ENCODE measurements around the gene FAM131B.
"Not testable (repeated sequence)": the region's sequence is repeated elsewhere in the genome, so short reads cannot be mapped to it uniquely, and the experiment has no call there.

Gene FAM131B

GRCh38 chr7:143395187-143396149, 33.0 kb upstream of the FAM131B start:
- no peak for DNase-seq (ENCODE audit: low read depth in 2 of 2)

- no peak for DNase-seq (ENCODE audit: low read depth in 2 of 2)
Observed at GRCh38 chr7:143394777-143395176, 32.3 kb upstream of the FAM131B start.

DNA sequence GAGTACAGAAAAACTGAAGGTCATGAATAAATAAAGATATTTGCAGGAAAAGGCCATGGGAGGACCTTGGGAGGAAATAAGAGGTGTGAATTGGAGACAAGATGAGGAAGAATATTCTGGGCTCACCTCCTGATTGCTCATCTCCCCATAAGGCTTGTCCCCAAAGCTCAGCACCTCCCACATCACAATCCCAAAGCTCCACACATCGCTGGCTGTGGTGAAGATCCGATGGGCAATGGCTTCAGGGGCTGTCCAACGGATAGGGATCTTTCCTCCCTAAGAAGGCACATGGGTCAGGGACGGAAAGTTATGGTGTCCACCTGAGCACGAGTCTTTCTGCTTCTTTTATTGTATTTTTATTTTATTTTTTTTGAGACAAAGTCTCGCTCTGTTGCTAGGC, 31.6 kb upstream of the FAM131B start:
- DNase-seq (ENCODE audit: low read depth in 2 of 2): no peak

DNA sequence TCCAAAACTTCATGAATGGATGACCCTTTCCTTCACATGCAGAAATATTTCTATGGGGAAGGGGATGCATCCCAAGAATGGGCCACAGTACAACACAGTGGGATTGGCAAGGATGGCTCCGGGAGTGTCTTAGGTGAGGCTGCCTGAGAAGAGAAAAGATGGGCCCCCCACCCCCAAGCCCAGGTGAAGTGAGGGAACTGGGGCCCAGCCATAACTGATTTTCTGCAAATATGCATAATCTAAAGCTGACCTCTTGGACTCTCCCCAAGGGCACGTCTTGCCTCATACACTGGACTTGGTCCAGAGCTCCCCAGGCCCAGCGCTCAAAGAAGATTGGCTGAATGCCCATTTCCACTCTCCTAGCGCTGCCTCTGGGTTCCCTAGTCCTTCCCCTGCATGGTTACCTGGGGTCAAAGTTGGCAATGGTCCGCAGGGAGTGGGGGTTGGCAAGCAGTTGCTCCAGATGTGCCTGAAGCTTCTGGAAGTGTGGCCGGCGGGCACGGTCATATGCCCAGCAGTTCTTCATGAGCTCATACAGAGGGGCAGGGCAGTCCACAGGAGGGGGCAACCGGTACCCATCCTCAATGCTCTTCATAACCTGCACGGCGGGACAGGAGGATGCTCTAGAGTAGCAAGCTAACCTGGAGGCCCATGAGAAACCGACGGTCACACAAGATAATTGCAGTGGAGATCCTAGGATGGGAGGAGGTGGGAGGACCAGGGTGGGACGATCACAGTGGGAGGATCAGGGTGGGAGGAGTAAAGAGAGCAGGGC, 30.9 kb upstream of the FAM131B start:
- DNase-seq (ENCODE audit: low read depth in 2 of 2): no peak

DNA sequence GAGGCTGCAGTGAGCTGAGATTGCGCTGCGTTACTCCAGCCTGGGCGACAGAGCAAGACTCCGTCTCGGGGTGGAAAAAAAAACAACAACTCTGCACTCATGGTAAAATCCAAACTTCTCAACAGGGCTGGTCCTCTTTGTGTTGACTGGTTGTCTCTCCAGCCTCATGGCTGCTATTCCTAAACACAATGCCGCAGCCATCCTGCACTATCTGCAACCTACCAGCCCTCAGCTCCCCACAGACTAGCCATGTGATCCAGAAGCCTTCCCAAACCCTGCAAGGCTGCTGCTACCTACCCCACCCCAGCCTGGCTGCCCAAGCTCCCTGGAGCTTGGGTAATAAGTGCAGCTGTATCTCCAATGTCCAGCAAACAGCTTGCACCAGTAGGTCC, 30.4 kb upstream of the FAM131B start:
- no peak for DNase-seq (ENCODE audit: low read depth in 2 of 2)

DNA sequence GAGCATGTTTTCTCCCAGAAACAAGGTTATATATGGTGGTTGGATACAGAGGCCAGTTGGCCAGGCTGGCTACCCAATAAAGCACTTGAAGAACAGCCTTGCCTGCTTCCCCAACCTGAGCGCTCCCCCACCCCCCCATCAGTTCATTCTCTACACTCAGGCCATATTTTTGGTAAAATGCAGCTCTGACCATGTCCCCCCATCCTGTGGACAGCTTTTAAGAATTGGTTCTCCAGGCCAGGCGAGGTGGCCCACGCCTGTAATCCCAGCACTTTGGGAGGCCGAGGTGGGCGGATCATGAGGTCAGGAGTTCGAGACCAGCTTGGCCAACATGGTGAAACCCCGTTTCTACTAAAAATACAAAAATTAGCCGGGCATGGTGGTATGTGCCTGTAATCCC, 29.9 kb upstream of the FAM131B start:
- DNase-seq (ENCODE audit: low read depth in 2 of 2): not testable (repeated sequence)

- no peak for DNase-seq (ENCODE audit: low read depth in 2 of 2)
Observed at GRCh38 chr7:143391462-143392404, 29.2 kb upstream of the FAM131B start.

DNA sequence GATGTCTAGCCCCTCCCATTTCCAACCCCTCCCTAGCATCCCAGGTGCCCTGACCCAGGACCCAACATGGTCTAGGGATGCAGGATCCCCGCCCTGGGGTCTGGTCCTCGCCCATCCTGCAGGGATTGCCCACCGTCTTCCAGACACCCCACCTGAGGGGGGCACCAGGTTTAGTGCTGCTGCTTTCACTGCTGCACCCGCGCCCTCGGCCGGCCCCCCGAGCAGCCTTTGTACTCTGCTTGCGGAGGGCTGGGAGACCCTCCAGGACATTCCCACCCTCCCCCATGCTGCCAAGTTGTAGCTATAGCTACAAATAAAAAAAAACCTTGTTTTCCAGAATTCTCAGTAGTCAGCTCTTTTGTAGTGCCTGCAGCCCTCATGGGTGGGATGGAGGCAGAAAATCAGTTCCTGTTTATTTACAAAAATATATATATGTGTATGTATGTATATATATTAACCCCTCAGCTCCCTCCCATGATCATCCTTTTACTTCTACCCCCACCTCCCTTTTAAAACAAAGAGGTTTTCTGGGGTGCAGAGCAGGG, 28.3 kb upstream of the FAM131B start:
- no peak for DNase-seq (ENCODE audit: low read depth in 2 of 2)

GRCh38 chr7:143390104-143390772, 27.7 kb upstream of the FAM131B start:
- no peak for DNase-seq (ENCODE audit: low read depth in 2 of 2)

DNA sequence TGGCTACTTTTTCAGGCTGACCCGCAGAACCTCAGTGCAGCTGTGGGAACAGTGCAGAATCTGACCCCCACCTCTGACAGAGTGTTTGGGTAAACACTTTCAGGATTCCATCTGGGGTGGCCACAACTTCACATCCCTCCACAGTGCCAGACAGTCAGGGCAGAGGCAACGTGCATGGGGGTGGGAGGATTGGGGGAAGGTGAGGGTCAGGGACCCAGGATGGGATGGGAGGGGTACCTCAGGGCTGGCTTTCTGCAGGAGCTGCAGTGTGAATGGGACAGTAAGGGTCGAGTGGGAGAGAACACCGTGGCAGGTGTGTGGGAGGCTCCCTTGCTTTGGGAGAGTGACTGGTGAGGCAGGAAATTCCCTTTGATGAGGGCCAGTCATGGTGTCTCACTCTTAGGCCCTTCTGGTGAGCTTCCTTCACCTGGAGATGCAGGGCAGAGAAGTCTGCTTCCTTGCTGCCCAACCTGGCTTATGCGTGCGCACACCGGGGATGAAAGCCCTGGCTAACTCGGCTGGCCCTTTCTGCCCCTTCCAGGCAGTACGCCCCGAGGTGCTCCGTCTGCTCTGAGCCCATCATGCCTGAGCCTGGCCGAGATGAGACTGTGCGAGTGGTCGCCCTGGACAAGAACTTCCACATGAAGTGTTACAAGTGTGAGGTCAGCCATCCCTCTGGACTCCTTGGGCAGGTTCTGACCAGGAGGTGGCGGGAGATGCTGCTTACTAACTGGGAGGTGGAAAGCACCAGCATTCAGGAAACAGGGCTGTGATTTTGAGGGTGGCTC, 27.0 kb upstream of the FAM131B start:
- DNase-seq (ENCODE audit: low read depth in 2 of 2): no peak

DNA sequence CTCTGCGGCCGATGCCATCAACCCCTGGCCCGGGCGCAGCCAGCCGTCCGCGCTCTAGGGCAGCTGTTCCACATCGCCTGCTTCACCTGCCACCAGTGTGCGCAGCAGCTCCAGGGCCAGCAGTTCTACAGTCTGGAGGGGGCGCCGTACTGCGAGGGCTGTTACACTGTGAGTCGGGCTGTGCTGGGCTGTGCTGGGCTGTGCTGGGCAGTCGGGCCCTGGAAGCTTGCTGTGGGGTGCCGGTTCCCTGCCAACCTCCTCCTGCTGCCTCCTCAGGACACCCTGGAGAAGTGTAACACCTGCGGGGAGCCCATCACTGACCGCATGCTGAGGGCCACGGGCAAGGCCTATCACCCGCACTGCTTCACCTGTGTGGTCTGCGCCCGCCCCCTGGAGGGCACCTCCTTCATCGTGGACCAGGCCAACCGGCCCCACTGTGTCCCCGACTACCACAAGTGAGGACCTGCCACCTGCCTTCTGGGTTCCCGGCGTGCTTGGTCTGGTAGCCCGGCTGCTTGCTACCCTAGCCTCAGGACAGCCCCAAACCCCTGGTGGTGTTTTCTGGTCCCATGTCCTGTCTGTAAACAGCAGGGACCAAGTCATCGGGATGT, 26.1 kb upstream of the FAM131B start:
- DNase-seq (ENCODE audit: low read depth in 2 of 2): no peak

DNA sequence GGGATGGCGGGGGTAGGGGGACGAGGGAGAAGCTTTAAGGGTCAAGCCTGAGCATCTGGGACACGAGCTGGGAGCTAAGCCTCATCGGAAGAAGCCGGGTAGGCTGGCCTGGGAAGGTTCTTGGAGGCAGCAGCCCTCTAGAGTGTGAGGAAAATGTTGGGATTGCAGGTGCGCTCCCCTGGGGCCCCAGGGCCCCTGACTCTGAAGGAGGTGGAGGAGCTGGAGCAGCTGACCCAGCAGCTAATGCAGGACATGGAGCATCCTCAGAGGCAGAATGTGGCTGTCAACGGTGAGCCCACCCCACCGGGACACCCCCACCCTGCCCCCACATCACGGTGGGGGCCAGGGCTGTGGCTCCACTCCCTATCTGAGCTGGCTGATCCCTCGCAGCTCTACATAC, 25.5 kb upstream of the FAM131B start:
- DNase-seq (ENCODE audit: low read depth in 2 of 2): no peak

DNA sequence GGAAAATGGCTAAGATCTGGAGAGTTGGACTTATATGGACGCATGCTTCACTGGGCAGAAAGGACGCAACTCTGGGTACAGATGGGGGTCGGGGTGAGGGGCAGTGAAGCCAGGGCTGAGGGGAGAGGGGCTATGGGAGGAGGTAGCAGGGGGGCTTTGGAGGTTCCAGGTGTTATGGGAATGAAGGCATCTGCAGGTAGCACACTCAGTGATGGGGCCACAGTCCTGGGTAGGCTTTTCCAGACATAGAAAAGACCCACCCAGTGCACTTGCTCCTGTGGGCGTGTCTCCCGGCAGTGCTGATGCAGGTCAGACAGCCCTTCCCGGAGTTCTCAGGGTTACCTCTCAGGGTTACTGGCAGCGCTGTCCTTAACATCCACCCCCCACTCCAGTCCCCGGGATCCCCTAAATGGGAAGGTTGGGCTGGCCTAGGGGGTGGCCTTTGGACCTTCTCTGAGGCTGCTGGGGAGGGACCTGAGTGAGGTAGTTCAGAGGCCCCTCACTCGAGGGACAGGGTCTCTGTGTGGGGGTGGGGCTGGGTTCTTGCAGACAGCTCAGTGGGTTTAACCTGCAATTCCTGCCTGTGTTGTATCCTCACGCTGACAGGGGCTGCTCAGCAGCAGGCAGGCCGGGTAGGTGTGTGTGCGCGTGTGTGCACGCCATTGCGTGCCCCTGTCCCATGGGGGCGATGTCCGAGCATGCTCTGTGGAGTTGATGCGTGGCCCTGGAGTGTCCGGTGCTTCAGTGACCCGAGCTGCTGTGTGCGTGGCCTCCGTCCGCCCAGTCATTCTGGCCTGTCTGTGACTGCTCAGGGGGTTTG, 24.9 kb upstream of the FAM131B start:
- no peak for DNase-seq (ENCODE audit: low read depth in 2 of 2)

DNA sequence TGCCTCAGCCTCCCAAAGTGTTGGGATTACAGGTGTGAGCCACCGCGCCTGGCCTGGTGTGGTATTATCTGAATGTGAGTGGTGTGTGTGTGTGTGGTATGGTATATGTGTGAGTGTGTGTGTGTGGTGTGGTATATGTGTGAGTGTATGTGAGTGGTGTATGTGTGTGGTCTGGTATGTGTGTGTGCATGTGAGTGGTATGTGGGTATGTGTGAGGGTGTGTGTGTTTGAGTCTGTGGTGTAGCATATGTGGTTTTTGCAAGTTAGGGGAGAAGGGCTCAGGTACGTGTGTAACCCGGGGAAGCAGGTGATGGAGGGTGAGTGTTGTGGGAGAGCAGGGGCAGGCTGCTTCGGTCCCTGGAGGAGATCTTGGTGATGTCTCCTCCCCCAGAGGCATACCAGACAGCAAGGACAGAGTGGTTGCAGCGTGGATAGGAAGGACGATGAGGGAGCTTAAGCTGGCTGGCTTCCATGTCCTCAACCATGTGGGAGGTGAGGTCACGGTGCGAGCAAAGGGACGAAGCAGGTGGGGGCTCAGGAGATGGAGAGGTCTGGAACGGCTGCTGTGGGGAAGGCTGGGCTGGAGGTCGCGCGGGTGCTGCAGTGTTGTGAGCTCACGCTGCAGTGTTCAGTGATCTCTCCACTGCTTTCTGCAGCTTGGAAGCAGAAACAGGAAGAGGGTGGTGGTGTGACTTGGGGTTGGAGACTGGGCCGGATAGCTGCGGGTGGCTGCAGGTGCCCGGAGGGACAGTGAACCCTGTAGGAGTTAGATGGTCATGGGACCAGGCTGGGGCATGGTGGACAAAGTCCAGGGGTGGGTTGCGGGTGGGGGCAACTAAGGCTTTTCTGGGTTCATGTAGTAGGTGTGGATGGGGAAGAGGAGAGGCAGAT, 23.6 kb upstream of the FAM131B start:
- no peak for DNase-seq (ENCODE audit: low read depth in 2 of 2)

DNA sequence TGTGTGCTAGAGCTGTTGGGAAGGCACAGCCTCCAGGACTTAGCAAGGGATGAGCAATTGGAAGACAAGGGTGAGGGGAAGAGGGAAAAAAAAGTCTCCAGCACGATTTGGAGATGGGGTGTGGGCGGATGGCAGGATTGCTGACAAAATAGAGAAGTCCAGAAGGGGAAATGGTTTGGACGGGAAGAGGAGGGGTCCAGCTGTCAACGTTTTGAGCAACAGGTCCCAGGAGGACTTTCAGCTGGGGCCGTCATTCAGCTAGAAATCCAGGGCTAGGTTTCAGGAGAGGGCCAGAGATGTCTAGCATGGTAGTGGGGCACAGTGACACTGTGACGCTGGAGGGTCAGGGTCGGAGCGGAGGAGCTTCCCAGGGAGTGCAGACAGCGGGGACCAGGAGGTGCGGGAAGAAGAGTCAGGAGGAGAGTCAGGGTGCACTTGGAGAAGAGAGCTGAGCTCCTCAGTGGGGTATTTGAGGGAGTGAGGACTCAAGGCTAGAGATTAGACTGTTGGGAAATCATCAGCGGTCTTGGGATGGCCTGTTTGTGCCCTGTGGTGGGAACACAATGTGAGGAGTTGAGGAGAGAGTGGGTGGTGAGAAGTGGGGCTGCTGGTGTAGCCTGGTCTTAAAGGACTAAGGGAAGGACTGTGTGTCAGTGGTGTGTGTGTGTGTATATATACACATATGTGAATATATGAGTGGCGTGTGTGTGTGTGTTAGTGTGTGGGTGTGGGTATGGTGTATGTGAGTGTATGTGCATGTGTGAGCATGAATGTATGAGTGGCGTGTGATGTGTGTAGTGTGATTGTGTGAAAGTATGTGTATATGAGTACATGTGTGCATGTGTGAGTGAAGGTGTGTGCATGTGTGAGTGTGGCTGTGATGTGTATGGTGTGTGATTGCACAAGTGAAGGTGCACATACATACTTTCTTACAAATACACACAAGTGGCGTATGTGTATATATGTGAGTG, 22.4 kb upstream of the FAM131B start:
- no peak for DNase-seq (ENCODE audit: low read depth in 2 of 2)

DNA sequence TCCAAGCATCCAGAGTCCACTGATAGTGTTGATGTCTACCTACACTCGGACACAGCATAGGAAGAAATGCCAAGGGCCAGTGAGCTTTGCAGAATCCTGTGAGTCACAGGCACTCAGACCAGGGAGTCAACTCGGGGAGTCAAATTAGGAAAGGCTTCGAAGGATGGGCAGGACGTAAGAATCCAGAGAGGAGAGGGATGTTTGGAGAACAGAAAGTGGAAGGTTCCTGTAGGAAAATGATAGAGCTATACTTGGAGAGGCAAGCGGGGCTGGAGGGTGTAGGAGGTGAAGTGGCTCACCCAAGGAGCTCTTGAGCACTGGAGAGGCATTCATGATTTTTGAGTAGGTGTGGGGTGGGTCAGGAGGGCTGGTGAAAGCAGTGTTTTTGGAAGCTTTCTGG, 21.6 kb upstream of the FAM131B start:
- DNase-seq (ENCODE audit: low read depth in 2 of 2): no peak

DNA sequence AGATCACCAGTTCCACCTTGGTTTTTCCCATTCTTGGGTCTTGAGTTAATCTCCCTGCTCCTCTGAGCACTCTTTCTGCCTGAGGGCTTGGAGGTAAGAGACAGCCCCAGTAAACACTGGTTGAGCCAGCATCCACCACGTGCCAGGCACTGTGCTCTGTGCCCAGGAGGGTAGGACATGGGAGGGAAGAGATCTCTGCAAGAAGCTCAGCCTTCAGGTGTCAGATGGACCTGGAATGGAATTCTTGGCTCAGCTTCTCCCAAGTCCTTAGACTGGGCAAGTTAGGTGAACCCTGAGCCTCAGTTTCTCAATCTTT, 21.1 kb upstream of the FAM131B start:
- DNase-seq (ENCODE audit: low read depth in 2 of 2): no peak

All from stimulated activated CD8-positive, alpha-beta memory T cell treated with anti-CD3 and anti-CD28 coated beads, Interleukin-7, amount 100 ng/mL, for 4 hours (primary cell).